Keratinocyte (primary cell): ENCODE data around the gene LCK.

Experiments used
- CTCF ChIP-seq, 3 experiments: IDR thresholded peaks in 1 of 3; conservative IDR thresholded peaks in 1 of 3; optimal IDR thresholded peaks in 1 of 3; 2 replicates in 2 of 3; 3 replicates in 1 of 3; pipeline versions ENCODE3 to v1.5.1; 2011; ENCODE audit warnings: low read length in 3 of 3, mild to moderate bottlenecking in 3 of 3, moderate library complexity in 2 of 3, control low read depth in 1 of 3, inconsistent platforms in 1 of 3; ENCODE audit not compliant: insufficient read depth in 2 of 3; ENCODE audit errors: extremely low read depth in 1 of 3
- EZH2 ChIP-seq: IDR thresholded peaks from one replicate; pipeline ENCODE4 v1.6.1; 2012; ENCODE audit warnings: inconsistent platforms, mild to moderate bottlenecking, low read length, moderate library complexity

- TF ChIP-seq CTCF (optimal IDR thresholded peaks at IDR 0.05 in 1 of 3, IDR thresholded peaks at IDR 0.05 in 1 of 3, conservative IDR thresholded peaks at IDR 0.05 in 1 of 3; ENCODE audit: extremely low read depth in 1 of 3, insufficient read depth in 2 of 3, low read length in 3 of 3), result no peak
- TF ChIP-seq EZH2, result no peak
Measured at GRCh38 chr1:32274646-32275340, 23.7 kb downstream of the LCK start.
